Adrenal gland (tissue), 12 donors: ENCODE results near the gene DGCR8. TPM values are rescaled to one million over a fixed set of nuclear protein-coding genes. Genes with fewer than 3 reads are reported as not detected.

ENCODE experiments used
- DNase-seq, 7 donors: peaks; one replicate each; pipeline ENCODE4 v3.0.0-alpha.2; 2019 to 2020
- H3K27ac ChIP-seq, 5 donors: fragments of 200-600 bp; sonication (generic) in 4 of 5; 1 replicate in 3 of 5; 2 replicates in 2 of 5; pipeline versions ENCODE4 v1.5.1 to v1.8.0; 2016 to 2020; ENCODE audit warnings: mild to moderate bottlenecking in 1 of 5
- H3K27me3 ChIP-seq: fragments of 200-600 bp; 2 replicates; pipeline ENCODE4 v1.8.0; 2021
- H3K36me3 ChIP-seq, 2 donors: fragments of 200-600 bp; replicated peaks in 1 of 2; 1 replicate in 1 of 2; 2 replicates in 1 of 2; pipeline versions ENCODE4 v1.5.1 to v1.8.0; 2018 to 2022
- H3K4me1 ChIP-seq, 2 donors: fragments of 200-600 bp; replicated peaks in 1 of 2; 1 replicate in 1 of 2; 2 replicates in 1 of 2; pipeline versions ENCODE4 v1.5.1 to v1.8.0; 2018 to 2021
- H3K4me3 ChIP-seq, 4 donors: fragments of 200-600 bp; sonication (generic) in 3 of 4; one replicate each; pipeline ENCODE4 v1.5.1; 2016 to 2018
- H3K9me3 ChIP-seq, 3 donors: fragments of 200-600 bp; sonication (generic) in 1 of 3; replicated peaks in 1 of 3; 1 replicate in 2 of 3; 2 replicates in 1 of 3; pipeline versions ENCODE4 v1.5.1 to v1.8.0; 2016 to 2021
- CTCF ChIP-seq, 6 experiments: fragments of 450-650 bp in 4 of 6; fragments of 200-600 bp in 2 of 6; sonication (generic) in 1 of 6; IDR thresholded peaks; 1 replicate in 5 of 6; 2 replicates in 1 of 6; pipeline versions ENCODE4 v1.5.1 to v1.8.0; 2016 to 2021; ENCODE audit warnings: antibody characterized with exemption in 6 of 6, mild to moderate bottlenecking in 2 of 6, moderate library complexity in 1 of 6
- POLR2A ChIP-seq, 2 donors: fragments of 450-650 bp; IDR thresholded peaks; one replicate each; pipeline ENCODE4 v1.6.1; 2017; ENCODE audit warnings: antibody characterized with exemption in 2 of 2, mild to moderate bottlenecking in 2 of 2, moderate library complexity in 1 of 2
- WGBS, 4 donors: extraction: QIAGEN DNeasy Blood & Tissue Kit in 2 of 4; methylation state at CpG; one replicate each; pipeline versions ENCODE4 v1.1.5 to v1.1.7; 2013 to 2017; 5-methylcytosine and 5-hydroxymethylcytosine counted together
- intact Hi-C, 2 donors: fragments of 100-400 bp; cut with DNase I; formaldehyde crosslinking; loops; one replicate each; pipeline versions ENCODE4 v1.14.1 to v1.15.0; 2022 to 2023
- polyA plus RNA-seq, 3 donors: library from polyadenylated mRNA; stranded (reverse); fragments of 200-250 nt in 2 of 3; fragments of 350-450 nt in 1 of 3; fragmentation: Illumina TruSeq in 1 of 3; extraction: RNeasy Lipid Tissue Mini Kit (QIAGEN cat#74804) in 1 of 3; gene quantifications; one replicate each; pipeline ENCODE4 v1.2.3, GENCODE V29; 2013 to 2014
- total RNA-seq, 9 donors: library from RNA; depleted of rRNA in 4 of 9; stranded (reverse); fragments of >200 nt in 4 of 9; fragments of 120-200 nt in 1 of 9; fragmentation: NEBNext Ultra II Directional in 1 of 9; extraction: Animal tissue kit (Norgen Biotek cat#: 25700) in 1 of 9; gene quantifications; one replicate each; pipeline versions ENCODE4 v1.1.0 to v1.2.4, GENCODE V29; 2013 to 2023
- donor health status: healthy with polysubstance abuse.
- donor health status: Bipolar disorder and iron deficiency.
- donor health status: DM: yes; HTN: yes; CAD: no.
- donor health status: DM: no; HTN: no; CAD: no.
- donor health status: DM: no; HTN: no; CAD: no.
- donor health status: DM: yes; HTN: yes; CAD: no.

The DGCR8 gene
- total and polyA plus RNA-seq, 12 donors, result 7.2 to 32.2 (median 22.4) TPM

GRCh38 chr22:20083157-20083890, 3.3 kb downstream of the DGCR8 start:
- intact Hi-C loops, result loop anchor here in 1 of 2 donors (10.0 kb wide), 1 partner anchor 109 kb away; no protein-coding TSS in a partner anchor
- WGBS, 4 donors, result 83 to 92% (median 90%) methylated on average over 10 of the region's 10 CpGs
- Histone ChIP-seq H3K9me3 (no peaks in the 10 kb centered on the region), H3K36me3 (peaks cover 0 to 29% of the 10 kb centered on the region in 2 donors), H3K4me1 (peaks cover 11 to 46% of the 10 kb centered on the region in 2 donors), H3K4me3 (no peak overlapping the region), H3K27me3 (no peaks in the 10 kb centered on the region), H3K27ac (no peak overlapping the region)
- DNase-seq, result no peak
- no peak for TF ChIP-seq CTCF (IDR thresholded peaks at IDR 0.05)
- no peak for TF ChIP-seq POLR2A (IDR thresholded peaks at IDR 0.05)

- Histone ChIP-seq H3K9me3 (no peaks in the 10 kb centered on the region), H3K36me3 (peaks cover 0 to 35% of the 10 kb centered on the region in 2 donors), H3K4me1 (peaks cover 11 to 46% of the 10 kb centered on the region in 2 donors), H3K27ac (no peak overlapping the region), H3K4me3 (no peak overlapping the region), H3K27me3 (no peaks in the 10 kb centered on the region)
- DNase-seq, result no peak
- whole genome bisulfite sequencing, 4 donors, result 75 to 81% (median 80%) methylated on average over 10 of the region's 10 CpGs
- no peak for TF ChIP-seq CTCF (IDR thresholded peaks at IDR 0.05)
- TF ChIP-seq POLR2A (IDR thresholded peaks at IDR 0.05), result no peak
- intact Hi-C loops, result loop anchor here in 1 of 2 donors (10.0 kb wide), 1 partner anchor 109 kb away; no protein-coding TSS in a partner anchor
These were observed 4.0 kb downstream of the DGCR8 start for GRCh38 chr22:20083891-20084546.

GRCh38 chr22:20084547-20085413, 4.7 kb downstream of the DGCR8 start:
- Histone ChIP-seq H3K4me3 (no peak overlapping the region), H3K9me3 (no peaks in the 10 kb centered on the region), H3K36me3 (peaks cover 0 to 42% of the 10 kb centered on the region in 2 donors), H3K27ac (no peak overlapping the region), H3K27me3 (no peaks in the 10 kb centered on the region), H3K4me1 (peaks cover 11 to 46% of the 10 kb centered on the region in 2 donors)
- 69 to 76% (median 76%) methylated on average over 15 to 23 of the region's 23 CpGs for WGBS, 4 donors
- intact Hi-C loops, result loop anchor here in 1 of 2 donors (10.0 kb wide), 1 partner anchor 110 kb away; no protein-coding TSS in a partner anchor
- TF ChIP-seq POLR2A (IDR thresholded peaks at IDR 0.05), result no peak
- peak in 5 of 6 experiments; percentile 13 to 20 (median 17) for TF ChIP-seq CTCF (IDR thresholded peaks at IDR 0.05)
- peak in 2 of 7 donors; percentile 29 to 48 for DNase-seq
